HCT116 (cell line): ENCODE results near the gene NAA50. TPM values are rescaled to one million over a fixed set of nuclear protein-coding genes. Genes with fewer than 3 reads are reported as not detected.

ENCODE experiments used
- ATAC-seq: fragments of 200-7000 bp; cut with Tn5 transposase; 2 replicates; pipeline ENCODE4 v1.9.1; 2020; ENCODE audit warnings: mild to moderate bottlenecking, moderate library complexity
- BruUV-seq: library from RNA; stranded (reverse); fragments of 400-500 nt; replicated peaks from 2 replicates; lab custom pipeline; 2021; lab: Mats Ljungman, UMichigan
- CTCF ChIA-PET: fragments of 300-600 bp; sonication (Branson Sonifier 250); formaldehyde crosslinking; loops from one replicate; lab custom pipeline; 2021; ENCODE audit warnings: antibody characterized with exemption; lab: Charles Lee
- POLR2A ChIA-PET: fragments of 300-600, 350-600 bp; sonication (Branson Sonifier 250); formaldehyde crosslinking; loops from one replicate; lab custom pipeline; 2021; ENCODE audit warnings: antibody characterized with exemption; lab: Charles Lee
- RAD21 ChIA-PET, 2 experiments: fragments of 300-600 bp; sonication (Branson Sonifier 250); formaldehyde crosslinking; loops; one replicate each; lab custom pipeline; 2023; ENCODE audit warnings: low total read pairs in 2 of 2; ENCODE audit not compliant: uncharacterized antibody in 2 of 2, unreplicated experiment in 2 of 2, low non-redundant PET in 1 of 2; lab: Charles Lee
- DNase-seq: peaks from one replicate; pipeline ENCODE4 v3.0.0-alpha.2; 2010; ENCODE audit warnings: low read depth, low spot score
- H2AFZ ChIP-seq: fragments of 200-600 bp; shearing (Covaris generic), sonication (generic); 2 replicates; pipeline ENCODE4 v1.6.1; 2017; ENCODE audit warnings: low read depth, mixed run types, mixed read lengths, antibody characterized with exemption, low read length; ENCODE audit not compliant: poor library complexity, severe bottlenecking
- H3K27ac ChIP-seq: 2 replicates; pipeline ENCODE4 v1.5.1; 2012; ENCODE audit warnings: low read depth, low read length
- H3K27me3 ChIP-seq: fragments of 200-600 bp; sonication (generic); 2 replicates; pipeline ENCODE4 v1.6.1; 2016; ENCODE audit warnings: mixed run types, low read length, mixed read lengths; ENCODE audit not compliant: insufficient read depth
- H3K36me3 ChIP-seq, 2 experiments: fragments of 200-500 bp in 1 of 2; fragments of 200-600 bp in 1 of 2; sonication (Bioruptor generic) in 1 of 2; sonication (generic) in 1 of 2; 2 replicates each; pipeline versions ENCODE4 v1.5.1 to v1.6.1; 2014 to 2016; ENCODE audit warnings: low read length in 2 of 2, inconsistent platforms in 1 of 2, mixed read lengths in 1 of 2, mixed run types in 1 of 2; ENCODE audit not compliant: insufficient read depth in 2 of 2, control insufficient read depth in 1 of 2
- H3K4me1 ChIP-seq, 2 experiments: fragments of 200-600 bp in 1 of 2; sonication (generic) in 1 of 2; 2 replicates each; pipeline versions ENCODE4 v1.5.1 to v1.6.1; 2012 to 2017; ENCODE audit warnings: low read length in 2 of 2, inconsistent platforms in 1 of 2, mild to moderate bottlenecking in 1 of 2, mixed read lengths in 1 of 2, mixed run types in 1 of 2, moderate library complexity in 1 of 2; ENCODE audit not compliant: insufficient read depth in 2 of 2, control insufficient read depth in 1 of 2
- H3K4me2 ChIP-seq: fragments of 200-600 bp; sonication (generic); 2 replicates; pipeline ENCODE4 v1.6.1; 2017; ENCODE audit warnings: mixed run types, low read length, mixed read lengths
- H3K4me3 ChIP-seq, 2 experiments: fragments of 200-600 bp in 1 of 2; sonication (generic) in 1 of 2; replicated peaks in 1 of 2; 2 replicates each; pipeline ENCODE4 v1.5.1; 2011 to 2016; ENCODE audit warnings: low read length in 2 of 2, control low read depth in 1 of 2, low read depth in 1 of 2, mild to moderate bottlenecking in 1 of 2, mixed read lengths in 1 of 2, mixed run types in 1 of 2
- H3K79me2 ChIP-seq: fragments of 200-600 bp; sonication (generic); 2 replicates; pipeline ENCODE4 v1.6.1; 2017; ENCODE audit warnings: mild to moderate bottlenecking, mixed run types, low read length, moderate library complexity, mixed read lengths; ENCODE audit not compliant: insufficient read depth
- H3K9ac ChIP-seq: fragments of 200-600 bp; sonication (generic); 2 replicates; pipeline ENCODE4 v1.6.1; 2016; ENCODE audit warnings: low read length, mixed read lengths
- H3K9me2 ChIP-seq: fragments of 200-600 bp; sonication (generic), shearing (Covaris generic); 2 replicates; pipeline ENCODE4 v1.6.1; 2017; ENCODE audit warnings: mixed run types, mild to moderate bottlenecking, moderate library complexity; ENCODE audit not compliant: insufficient read depth
- H3K9me3 ChIP-seq, 2 experiments: fragments of 200-500 bp in 1 of 2; fragments of 200-600 bp in 1 of 2; sonication (Bioruptor generic) in 1 of 2; sonication (generic) in 1 of 2; 2 replicates each; pipeline ENCODE4 v1.6.1; 2014 to 2017; ENCODE audit warnings: low read length in 2 of 2, mixed read lengths in 2 of 2, inconsistent platforms in 1 of 2, low read depth in 1 of 2, mild to moderate bottlenecking in 1 of 2, mixed run types in 1 of 2, moderate library complexity in 1 of 2; ENCODE audit not compliant: control insufficient read depth in 1 of 2, insufficient read depth in 1 of 2
- H4K20me1 ChIP-seq: fragments of 200-600 bp; sonication (generic), shearing (Covaris generic); 2 replicates; pipeline ENCODE4 v1.6.1; 2017; ENCODE audit warnings: mixed run types, mild to moderate bottlenecking, moderate library complexity; ENCODE audit not compliant: insufficient read depth
- CTCF ChIP-seq, 3 experiments: fragments of 200-600 bp in 1 of 3; sonication (generic) in 1 of 3; IDR thresholded peaks in 2 of 3; conservative IDR thresholded peaks in 1 of 3; 2 replicates each; pipeline ENCODE4 v1.5.1; 2012 to 2017; ENCODE audit warnings: low read depth in 2 of 3, low read length in 2 of 3, antibody characterized with exemption in 1 of 3, borderline replicate concordance in 1 of 3, control low read depth in 1 of 3, mild to moderate bottlenecking in 1 of 3, mixed read lengths in 1 of 3, mixed run types in 1 of 3, moderate library complexity in 1 of 3; ENCODE audit not compliant: insufficient read depth in 1 of 3
- EGR1 ChIP-seq: IDR thresholded peaks from 2 replicates; pipeline ENCODE4 v1.6.1; 2012; ENCODE audit warnings: low read depth
- ELF1 ChIP-seq: IDR thresholded peaks from 2 replicates; pipeline ENCODE4 v1.6.1; 2012; ENCODE audit warnings: low read depth, borderline replicate concordance
- EZH2 ChIP-seq: fragments of 200-600 bp; sonication (generic); IDR thresholded peaks from 2 replicates; pipeline ENCODE4 v1.6.1; 2017; ENCODE audit warnings: antibody characterized with exemption, mixed run types
- EZH2phosphoT487 ChIP-seq: fragments of 200-600 bp; IDR thresholded peaks from 2 replicates; pipeline ENCODE4 v1.6.1; 2018; ENCODE audit warnings: antibody characterized with exemption, borderline replicate concordance
- JUND ChIP-seq: IDR thresholded peaks from 2 replicates; pipeline ENCODE4 v1.6.1; 2012
- POLR2A ChIP-seq: IDR thresholded peaks from 2 replicates; pipeline ENCODE4 v1.7.0; 2011; ENCODE audit warnings: borderline replicate concordance; ENCODE audit not compliant: insufficient read depth, insufficient read length; ENCODE audit errors: extremely low read depth
- YY1 ChIP-seq: IDR thresholded peaks from 2 replicates; pipeline ENCODE4 v1.6.1; 2011; ENCODE audit warnings: low read length, low read depth, moderate library complexity, mild to moderate bottlenecking; ENCODE audit not compliant: insufficient replicate concordance; ENCODE audit errors: extremely low read depth
- ZBTB33 ChIP-seq: IDR thresholded peaks from 2 replicates; pipeline ENCODE4 v1.6.1; 2011; ENCODE audit warnings: mild to moderate bottlenecking, low read length, moderate library complexity; ENCODE audit not compliant: insufficient replicate concordance; ENCODE audit errors: extremely low read depth
- intact Hi-C: fragments of 100-400 bp; cut with micrococcal nuclease; formaldehyde crosslinking; loops from 2 replicates; pipeline ENCODE4 v1.10.0; 2022
- total RNA-seq: library from RNA; stranded (reverse); gene quantifications from one replicate; pipeline ENCODE4 v1.2.1, GENCODE V29; 2021; ENCODE audit not compliant: unreplicated experiment

The NAA50 gene
- total RNA-seq, 1 experiment from 2014 or later, result 233 TPM

- Histone ChIP-seq H2AFZ (no peak overlapping the region), H3K9me3 (no peaks in the 10 kb centered on the region), H3K79me2 (peaks cover 100% of the 10 kb centered on the region), H4K20me1 (peaks cover 41% of the 10 kb centered on the region), H3K27me3 (no peaks in the 10 kb centered on the region), H3K9ac (no peak overlapping the region), H3K27ac (no peak overlapping the region), H3K36me3 (peaks cover 3 to 5% of the 10 kb centered on the region in 2 experiments; a peak in 2 of 4 replicates), H3K9me2 (no peaks in the 10 kb centered on the region), H3K4me2 (no peak overlapping the region), H3K4me1 (no peaks in the 10 kb centered on the region), H3K4me3 (no peak overlapping the region)
- ChIA-PET POLR2A (no interaction called here), CTCF (no interaction called here), RAD21 (no interaction called here)
- intact Hi-C loops, result no loop called here
- ATAC-seq (no peak), DNase-seq (no peak)
- TF ChIP-seq ELF1 (no peak), JUND (no peak), ZBTB33 (no peak), EZH2 (no peak), YY1 (no peak), POLR2A (no peak), EGR1 (no peak), CTCF (IDR thresholded peaks at IDR 0.05 in 2 of 3, conservative IDR thresholded peaks at IDR 0.05 in 1 of 3; ENCODE audit: borderline replicate concordance in 1 of 3, insufficient read depth in 1 of 3, low read depth in 2 of 3, low read length in 2 of 3) (no peak), EZH2phosphoT487 (no peak)
- BruUV-seq, result no TSS peak
Observed at GRCh38 chr3:113731694-113732093, 14.4 kb downstream of the NAA50 start.
